Renal pelvis (tissue), 4 donors: ENCODE results near the gene ELAVL1. TPM values are rescaled to one million over a fixed set of nuclear protein-coding genes. Genes with fewer than 3 reads are reported as not detected.

ENCODE experiments used
- DNase-seq: peaks from one replicate; pipeline ENCODE4 v3.0.0-alpha.2; 2013
- polyA plus RNA-seq, 3 donors: library from polyadenylated mRNA; unstranded; fragments of 120-200 nt; gene quantifications; one replicate each; pipeline ENCODE4 v1.2.1, GENCODE V29; 2013; ENCODE audit not compliant: insufficient read length in 3 of 3

The ELAVL1 gene
- polyA plus RNA-seq, 3 donors = 78.6 to 89.2 (median 85.4) TPM

GRCh38 chr19:7988307-7988706, 17.1 kb downstream of the ELAVL1 start:
- DNase-seq = no peak

GRCh38 chr19:7987114-7987768, 18.2 kb downstream of the ELAVL1 start:
- DNase-seq = no peak

DNA sequence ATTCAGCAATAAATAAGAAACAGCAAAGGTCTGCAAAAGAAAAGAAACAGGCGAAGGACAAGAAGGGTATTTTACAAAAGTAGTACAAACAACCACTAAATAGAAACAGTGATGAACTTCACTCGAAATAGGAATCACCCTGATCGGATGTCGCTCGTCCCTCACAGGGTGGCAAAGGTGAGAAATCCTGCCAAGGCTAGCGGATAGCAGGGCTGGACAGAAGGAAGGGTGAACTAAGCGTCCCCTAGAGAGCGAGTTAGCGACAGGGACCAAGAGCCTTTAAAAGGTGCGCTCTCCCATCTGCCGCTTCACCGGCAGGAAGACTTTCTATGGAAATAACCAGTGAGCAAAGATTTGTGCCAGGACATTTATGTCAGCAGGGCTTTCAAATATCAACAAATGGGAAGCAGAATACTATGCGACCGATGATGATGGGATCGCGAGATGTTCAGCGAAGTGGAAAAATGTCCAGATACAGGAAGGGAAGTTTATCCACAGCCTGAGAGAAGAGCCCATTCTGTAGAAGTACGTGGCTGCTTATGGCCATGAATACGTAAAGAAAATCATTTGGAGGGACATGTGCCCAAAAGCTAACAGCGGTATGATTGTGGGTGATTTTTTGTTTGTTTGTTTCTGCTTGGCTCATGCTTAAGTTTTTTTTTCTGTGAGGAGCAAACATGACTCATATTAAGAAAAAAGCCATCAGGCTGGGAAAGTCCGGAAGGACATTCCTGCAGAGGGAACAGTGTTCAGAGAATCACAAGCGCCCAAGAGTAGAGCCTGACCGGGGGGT, 18.9 kb downstream of the ELAVL1 start:
- no peak for DNase-seq

GRCh38 chr19:7985481-7985911, 19.9 kb downstream of the ELAVL1 start:
- DNase-seq = no peak

GRCh38 chr19:7983995-7984837, 21.2 kb downstream of the ELAVL1 start:
- DNase-seq = no peak

DNA sequence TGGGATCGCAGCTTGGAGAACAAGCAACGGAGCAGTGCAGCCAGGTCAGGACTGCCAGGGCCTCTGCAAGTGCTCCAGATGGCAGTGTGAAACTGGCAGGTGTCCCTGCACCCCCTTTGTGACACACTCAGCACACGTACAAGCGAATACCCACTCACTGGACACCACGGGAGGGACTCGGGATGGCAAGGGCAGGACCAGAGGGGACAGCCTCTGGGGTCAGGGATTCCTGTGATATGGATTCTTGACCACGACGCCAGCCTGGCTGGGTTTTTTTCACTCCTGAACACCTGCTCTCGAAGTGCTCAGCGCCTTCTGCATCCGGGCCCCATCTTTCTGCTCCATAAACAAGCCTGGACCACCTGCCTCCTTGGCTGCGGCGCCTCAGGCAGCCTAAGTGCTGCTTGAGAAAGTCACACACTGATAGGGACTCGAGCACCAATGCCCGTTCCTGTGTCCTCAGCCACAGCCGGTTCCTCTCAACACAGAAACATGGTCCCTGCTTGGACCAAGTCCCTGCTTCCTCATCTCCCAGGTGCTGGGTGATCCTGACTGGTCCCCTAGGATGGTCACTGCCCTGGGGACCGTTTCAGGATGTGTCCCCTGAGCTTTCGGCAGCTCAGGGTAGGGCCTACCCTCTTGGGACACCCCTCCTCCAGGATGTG, 22.0 kb downstream of the ELAVL1 start:
- no peak for DNase-seq

DNA sequence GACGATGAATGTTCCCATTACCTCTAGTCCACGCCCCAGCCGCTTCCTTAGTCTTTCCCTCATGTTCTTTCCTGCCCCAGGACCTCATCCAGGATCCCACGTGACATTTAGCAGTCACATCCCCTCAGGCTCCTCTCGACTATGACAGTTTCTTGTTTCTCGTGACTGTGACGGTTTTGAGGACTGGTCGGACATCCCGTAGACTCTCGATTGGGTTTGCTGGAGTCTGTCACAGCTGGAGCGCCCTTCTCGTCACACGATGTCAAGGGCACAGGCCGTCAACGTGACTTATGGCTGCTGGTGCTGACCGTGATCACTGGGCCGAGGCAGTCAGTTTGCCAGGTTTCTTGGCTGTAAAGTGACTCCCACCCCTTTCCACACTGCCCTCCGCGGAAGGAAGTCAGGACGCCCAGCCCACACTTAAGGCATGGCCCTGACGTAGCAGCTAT, 22.8 kb downstream of the ELAVL1 start:
- DNase-seq = peak; percentile 53

DNA sequence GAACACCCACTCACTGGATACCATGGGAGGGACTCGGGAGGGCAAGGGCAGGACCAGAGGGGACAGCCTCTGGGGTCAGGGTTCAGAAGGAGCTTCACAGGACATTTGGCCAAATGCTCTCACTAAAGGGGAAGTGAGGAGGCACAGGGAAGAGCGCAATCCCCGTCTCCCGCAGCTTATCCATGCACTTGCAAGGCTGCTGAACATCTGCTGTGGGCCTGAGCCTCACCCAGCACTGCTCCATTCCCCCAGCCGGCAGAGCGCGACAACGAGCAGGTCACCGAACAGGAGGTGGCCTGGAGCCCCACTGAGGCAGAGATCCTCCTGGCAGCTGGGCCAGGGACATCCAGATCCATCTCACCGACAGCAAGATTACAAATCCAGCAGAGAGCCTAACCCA, 23.3 kb downstream of the ELAVL1 start:
- no peak for DNase-seq

DNA sequence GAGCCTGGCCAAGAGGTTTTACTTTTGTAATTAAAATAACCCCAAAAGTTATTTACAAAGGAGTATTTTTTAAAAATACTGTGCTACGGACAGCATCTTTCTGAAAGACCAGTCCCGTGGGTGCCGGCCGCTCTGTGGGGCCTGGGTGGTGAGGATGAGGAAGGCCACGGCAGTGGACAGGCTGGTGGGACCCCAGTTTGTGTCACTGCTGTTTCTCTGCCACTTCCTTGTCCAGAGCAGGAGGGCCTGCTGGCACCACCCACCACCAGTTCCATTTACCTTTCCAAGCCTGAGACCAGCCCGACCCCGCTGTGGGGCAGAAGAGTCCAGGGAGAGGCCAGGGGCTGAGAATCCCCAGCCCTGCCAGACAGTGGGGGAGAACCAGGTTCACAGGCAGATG, 23.8 kb downstream of the ELAVL1 start:
- DNase-seq = no peak

- no peak for DNase-seq
Measured at GRCh38 chr19:7981199-7981598, 24.2 kb downstream of the ELAVL1 start.

- no peak for DNase-seq
Measured at GRCh38 chr19:7980635-7981121, 24.8 kb downstream of the ELAVL1 start.

DNA sequence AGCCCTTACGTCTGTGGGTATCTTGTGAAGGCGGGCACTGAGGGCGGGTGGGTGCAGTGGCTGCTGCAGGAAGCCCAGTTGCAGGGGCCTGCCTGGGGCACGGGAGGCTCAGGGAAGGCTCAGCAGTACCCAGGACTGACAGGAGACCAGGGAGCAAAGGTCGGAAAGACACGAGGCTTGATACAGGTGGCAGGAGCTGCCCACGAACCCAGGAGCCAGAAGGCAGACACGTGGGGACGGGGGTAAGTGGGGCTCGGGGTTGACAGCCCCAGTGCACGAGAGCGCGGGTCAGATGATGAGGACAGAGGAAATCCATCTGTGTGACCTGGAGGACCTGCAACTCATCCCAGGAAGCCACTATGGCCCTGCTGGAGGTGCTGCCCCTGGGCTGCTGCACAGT, 25.3 kb downstream of the ELAVL1 start:
- no peak for DNase-seq

GRCh38 chr19:7979559-7979958, 25.9 kb downstream of the ELAVL1 start:
- no peak for DNase-seq

GRCh38 chr19:7979011-7979410, 26.4 kb downstream of the ELAVL1 start:
- no peak for DNase-seq

DNA sequence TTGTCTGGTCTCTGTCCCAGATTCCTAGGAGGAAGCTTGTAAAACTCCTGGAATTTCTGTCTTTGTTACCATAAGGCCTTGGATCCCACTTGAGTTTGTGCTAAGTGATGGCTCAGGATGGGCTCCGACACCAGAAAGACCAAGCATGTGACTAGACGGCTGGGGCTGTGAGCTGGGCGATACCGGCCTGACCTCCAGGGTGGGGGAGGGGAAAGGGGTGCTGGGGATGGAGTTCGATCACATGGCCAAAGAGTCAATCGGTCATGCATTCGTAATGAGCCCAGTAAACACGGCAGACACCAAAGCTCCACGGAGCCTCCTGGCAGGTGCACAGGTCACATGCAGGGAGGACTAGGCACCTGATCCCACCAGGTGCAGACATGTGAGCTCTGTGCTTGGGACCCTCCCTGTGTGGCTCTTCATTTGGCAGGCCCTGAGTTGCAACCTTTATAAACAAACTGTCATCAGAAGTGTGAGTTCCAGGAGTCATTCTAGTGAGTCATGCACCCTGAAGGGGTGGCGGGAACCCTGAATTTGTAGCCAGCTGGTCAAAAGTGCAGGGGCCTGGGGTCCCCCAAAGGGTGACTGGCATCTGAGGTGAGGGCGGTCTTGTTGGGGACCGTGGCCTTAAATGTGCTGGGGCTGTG, 27.1 kb downstream of the ELAVL1 start:
- no peak for DNase-seq

DNA sequence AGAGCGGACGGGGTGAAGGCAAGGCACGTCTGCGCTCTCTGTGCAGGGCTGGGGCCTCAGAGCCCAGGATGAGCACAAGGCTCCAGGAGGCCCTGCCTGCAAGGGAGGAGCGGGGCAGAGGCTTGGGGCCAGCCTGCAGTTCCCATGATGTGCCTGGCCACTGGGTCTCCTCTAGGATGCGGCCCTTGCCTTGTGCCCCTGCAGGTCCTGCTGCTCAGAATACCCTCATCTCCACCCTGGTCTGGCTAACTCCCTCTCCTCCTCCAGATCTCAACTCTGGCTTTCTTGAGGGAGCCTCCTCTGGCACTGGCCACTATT, 27.8 kb downstream of the ELAVL1 start:
- DNase-seq = no peak

DNA sequence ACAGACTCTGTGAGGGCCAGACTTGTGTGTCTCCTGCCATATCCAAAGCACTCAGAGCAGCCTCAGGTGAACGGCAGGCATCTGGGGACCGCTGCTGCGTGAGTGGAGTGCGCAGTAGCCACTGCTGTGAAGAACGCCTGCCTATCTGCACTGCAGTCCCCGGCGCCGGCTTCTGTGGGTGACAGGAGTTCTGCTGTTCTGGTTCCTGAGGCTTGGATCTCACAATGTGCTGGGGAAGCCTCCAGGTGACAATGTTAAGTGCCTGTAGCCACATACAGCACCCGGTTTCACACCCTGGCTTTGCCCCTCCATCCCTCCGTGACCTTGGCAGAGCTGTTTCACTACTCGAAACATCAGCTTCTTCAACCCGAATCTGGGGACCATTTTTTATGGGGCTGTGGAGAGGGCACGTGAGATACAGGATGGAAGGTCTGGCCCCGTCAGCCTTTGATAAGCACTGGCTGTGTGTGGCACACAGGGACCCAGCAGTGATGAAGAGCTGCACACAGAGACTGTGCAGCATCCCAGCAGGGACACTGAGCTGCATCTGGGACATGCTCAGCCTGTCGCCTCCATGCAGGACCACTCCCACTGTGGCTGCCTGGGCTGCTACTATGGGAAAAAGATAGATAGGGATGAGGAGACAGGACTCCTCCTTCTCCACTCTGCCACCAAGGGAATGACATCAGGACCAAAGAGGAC, 28.3 kb downstream of the ELAVL1 start:
- DNase-seq = no peak

DNA sequence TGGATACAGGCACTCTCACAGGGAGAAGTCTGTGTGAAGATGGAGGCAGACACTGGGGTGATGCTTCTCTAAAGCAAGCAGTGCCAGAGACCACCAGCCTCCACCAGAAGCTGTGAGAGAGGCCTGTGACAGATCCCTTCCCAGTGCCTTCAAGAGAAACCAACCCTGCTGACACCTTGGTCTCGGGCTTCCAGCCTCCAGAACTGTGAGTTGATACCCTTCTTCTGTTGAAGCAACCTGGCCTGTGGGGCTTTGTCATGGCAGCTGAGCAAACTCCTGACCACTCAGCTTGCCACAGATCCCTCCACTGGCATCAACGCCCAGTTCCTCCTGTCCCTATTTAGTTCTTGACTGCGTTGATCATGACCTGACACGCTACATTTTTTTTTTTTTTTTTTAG, 29.0 kb downstream of the ELAVL1 start:
- DNase-seq = no peak

DNA sequence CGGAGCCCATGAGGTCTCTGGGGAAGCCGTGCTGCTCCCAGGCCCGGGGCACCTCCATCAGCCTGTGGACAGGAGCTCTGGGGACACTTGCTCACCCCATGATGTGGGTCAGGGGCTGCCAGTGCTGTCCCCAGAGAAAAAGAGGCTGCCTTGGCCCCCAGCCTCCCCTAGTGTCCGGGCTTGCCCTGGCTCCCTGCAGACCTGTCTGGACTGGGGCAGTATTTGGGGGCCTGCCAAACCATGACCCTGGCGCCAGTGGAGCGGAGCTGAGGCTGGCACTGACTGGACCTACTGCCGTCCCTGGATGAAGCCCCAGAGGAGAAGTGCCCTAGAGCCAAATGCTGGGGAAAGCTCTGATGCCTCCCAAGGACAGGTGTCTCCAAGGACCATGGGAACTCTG, 30.4 kb downstream of the ELAVL1 start:
- DNase-seq = no peak

DNA sequence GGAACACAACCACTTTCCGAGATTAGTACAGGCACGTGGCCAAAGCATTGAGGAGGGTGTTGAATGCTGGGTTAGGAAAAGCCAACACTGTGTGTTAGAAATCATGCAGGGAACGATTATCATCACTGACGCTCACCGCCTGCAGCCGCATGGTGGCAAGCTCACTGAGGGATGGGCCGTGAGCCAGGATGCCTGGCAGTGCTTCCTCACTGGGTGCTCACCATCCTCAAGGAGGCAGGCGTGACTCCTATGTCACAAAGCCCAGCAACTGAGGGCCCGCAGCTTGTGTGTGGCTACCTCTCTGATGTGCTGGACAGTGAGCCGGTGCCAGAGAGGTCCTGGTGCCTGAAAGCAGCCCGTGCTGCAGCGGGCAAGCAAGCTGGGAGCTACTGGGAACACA, 31.6 kb downstream of the ELAVL1 start:
- no peak for DNase-seq
